ENCODE measurements around the gene CARMIL1. TPM values are rescaled to one million over a fixed set of nuclear protein-coding genes. Genes with fewer than 3 reads are reported as not detected.

Gene CARMIL1
- total RNA-seq, 1 donor from 2014 or later, result 22.5 TPM

GRCh38 chr6:25404091-25404490, 124.9 kb downstream of the CARMIL1 start:
- DNase-seq (ENCODE audit: low read depth), result no peak

GRCh38 chr6:25404693-25405169, 125.6 kb downstream of the CARMIL1 start:
- DNase-seq (ENCODE audit: low read depth), result no peak

GRCh38 chr6:25405442-25405841, 126.3 kb downstream of the CARMIL1 start:
- no peak for DNase-seq (ENCODE audit: low read depth)

DNA sequence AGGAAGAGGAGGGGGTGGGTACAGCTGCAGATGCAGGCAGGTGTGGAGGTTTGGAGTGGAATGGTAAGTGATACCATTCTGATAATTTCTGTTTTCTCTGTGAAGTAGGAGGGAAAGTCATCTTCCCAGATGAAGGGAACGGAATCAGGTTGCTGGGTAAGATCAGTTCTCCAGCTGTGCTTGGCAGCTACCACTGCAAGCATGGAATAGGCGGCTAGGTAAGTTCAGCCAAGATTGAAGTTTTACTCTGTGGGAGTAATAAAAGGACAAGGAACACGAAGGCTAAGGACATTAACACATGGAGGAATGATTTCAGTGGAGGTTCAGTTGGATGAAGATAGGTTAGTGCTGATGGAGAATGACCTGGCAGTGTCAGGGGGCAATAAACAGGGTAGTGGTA, 128.3 kb downstream of the CARMIL1 start:
- no peak for DNase-seq (ENCODE audit: low read depth)

- no peak for DNase-seq (ENCODE audit: low read depth)
Observed at GRCh38 chr6:25410102-25410501, 130.9 kb downstream of the CARMIL1 start.

DNA sequence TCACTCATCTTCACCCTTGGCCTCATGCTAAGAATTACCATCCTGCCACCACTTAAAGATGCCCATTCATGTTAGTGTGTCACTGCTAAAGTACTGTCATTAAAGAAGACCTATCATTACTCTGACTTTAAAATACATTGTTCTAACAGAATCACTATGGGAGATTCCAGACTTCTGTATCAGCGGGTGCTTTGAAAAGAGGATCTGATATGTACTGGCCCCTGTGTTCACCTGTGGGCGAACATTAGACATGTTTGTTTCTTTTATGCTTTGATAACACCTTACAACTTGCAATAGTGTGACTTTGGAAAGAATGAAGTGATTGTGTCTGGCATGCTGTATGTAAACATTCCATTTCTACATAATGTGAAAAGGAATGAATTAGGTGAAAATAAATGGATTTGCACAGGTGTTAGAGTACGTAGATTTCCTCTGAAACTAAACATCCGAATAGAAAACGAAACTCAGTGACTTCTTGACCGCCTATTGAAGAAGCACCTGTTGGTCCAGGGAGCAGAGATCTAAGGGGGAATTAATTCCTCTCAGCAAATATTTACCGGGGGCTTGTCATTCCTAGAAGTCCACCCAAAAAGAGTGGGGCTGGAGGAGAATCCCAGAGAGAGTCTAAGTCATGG, 132.3 kb downstream of the CARMIL1 start:
- no peak for DNase-seq (ENCODE audit: low read depth)

DNA sequence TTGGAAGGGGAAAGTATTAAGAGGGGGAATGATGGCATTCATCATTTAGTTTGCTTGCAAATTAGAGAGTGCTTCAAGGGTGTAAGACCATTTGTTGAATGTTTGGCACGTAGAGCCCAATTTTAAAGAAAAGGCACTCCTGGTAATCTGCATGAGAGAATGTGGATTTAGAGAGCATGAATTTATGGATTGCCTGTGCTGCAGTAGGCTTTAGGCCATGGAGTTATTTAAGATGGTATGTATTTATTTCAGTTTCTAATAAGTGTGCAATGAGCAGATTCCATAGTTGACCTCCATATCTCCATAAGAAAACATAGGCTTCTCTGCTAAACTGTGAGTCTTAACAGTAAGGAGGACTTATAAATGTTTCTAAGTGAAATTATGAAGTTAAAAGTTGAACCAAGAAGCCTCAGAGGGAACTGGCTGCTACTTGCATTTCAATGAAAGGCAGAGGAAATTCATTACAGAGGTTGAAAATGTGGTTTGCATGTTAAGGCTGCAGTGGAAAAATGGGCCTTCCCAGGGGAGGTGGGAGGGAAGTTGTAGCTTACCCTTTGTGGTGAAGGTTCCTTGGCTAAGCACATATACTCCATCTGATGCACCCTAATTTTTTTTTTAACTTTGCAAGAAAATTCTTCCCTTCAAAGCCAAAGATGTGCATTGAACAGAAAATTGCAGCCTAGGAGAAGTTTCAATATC, 134.2 kb downstream of the CARMIL1 start:
- DNase-seq (ENCODE audit: low read depth), result no peak

DNA sequence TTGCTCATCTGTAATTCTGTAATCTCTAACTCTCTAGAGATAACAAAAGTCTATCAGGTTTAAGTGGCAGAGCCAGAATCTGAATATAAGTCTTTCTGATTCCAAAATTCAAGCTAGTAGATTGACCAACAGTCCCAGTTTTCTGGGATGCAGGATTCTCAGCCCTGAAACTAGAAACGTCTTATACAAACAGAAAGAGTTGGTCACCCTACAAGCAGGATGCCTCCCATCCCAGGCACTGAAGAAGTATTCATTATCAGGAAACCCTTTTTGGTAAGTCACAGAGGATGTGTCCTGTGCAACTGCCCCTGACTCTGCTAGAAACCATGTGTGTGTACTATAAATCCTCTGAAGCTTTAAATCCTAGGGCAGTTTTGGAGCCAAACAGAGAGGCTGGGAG, 135.0 kb downstream of the CARMIL1 start:
- no peak for DNase-seq (ENCODE audit: low read depth)

DNA sequence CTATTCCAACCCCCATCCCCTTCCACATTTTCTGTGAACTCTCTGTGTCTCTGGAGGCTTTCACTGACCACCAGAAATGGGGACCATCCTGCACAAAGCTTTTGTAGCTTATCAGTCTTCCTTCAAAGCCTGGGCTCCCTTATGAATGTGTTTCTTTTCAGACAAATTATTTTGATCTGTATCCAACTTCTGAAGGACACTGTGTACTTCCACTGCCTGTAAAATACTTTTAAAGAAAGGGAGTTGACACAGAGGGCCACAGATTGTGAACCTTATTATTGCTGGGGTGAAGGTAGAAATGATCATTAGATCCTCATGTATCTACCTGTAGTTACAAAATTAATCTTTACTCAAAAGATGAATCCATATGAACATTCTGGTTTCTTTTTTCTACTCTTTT, 135.6 kb downstream of the CARMIL1 start:
- DNase-seq (ENCODE audit: low read depth), result no peak

GRCh38 chr6:25415274-25415673, 136.1 kb downstream of the CARMIL1 start:
- DNase-seq (ENCODE audit: low read depth), result no peak

GRCh38 chr6:25415701-25416100, 136.5 kb downstream of the CARMIL1 start:
- no peak for DNase-seq (ENCODE audit: low read depth)

DNA sequence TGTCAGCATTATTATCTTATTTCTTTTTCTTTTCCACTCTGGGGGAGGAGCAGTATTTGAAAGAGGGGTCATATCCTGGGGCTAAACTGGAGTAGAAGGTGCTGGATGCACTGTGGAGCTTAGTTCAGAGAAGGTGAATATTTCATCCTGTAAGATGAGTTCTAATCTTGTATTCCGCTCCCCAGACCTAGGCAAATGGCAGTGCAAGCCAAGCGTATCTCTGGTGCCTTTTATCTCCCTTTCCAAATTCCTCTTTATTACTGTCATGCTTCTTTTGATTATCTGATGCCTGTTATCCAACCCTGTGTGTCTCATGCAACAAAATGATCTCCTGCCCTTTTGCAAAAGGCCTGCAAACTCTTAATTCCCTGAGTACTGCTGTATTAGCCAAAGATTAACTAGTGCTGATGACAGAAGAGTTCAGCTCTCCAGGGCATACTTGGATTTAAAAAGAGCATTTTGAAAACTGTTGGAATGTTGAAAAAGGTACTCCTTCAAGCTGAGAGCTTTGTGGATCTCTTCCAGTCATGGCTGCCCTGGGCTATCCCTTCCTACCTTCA, 138.0 kb downstream of the CARMIL1 start:
- no peak for DNase-seq (ENCODE audit: low read depth)

DNA sequence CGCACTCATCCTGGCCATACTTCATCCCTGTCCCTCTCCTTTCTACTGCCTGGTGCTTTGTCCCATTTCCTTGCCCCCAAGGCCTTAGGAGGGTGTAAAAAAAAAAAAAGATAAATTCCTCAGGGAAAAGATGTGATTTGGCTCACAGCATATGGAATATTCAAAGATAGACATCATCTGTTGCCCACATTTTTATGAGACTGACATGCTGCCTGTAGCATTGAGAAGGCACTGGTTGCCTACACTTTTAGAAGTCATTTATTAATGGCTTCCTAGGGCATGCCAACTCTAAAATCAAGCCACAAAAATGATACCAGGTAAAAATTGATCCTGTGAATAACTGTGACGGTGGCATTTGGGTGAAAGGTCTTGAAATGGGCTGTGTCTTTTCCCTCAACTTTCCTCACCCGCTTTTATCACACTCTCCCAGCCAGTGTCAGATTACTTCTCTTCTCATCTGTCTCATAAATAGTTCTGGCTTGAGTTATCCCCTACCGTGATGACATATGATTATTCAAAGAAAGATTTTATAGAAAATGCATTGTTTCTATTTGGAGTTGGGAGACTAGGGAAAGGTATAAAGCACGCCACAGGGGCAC, 139.4 kb downstream of the CARMIL1 start:
- no peak for DNase-seq (ENCODE audit: low read depth)

GRCh38 chr6:25419879-25420278, 140.7 kb downstream of the CARMIL1 start:
- DNase-seq (ENCODE audit: low read depth), result no peak

DNA sequence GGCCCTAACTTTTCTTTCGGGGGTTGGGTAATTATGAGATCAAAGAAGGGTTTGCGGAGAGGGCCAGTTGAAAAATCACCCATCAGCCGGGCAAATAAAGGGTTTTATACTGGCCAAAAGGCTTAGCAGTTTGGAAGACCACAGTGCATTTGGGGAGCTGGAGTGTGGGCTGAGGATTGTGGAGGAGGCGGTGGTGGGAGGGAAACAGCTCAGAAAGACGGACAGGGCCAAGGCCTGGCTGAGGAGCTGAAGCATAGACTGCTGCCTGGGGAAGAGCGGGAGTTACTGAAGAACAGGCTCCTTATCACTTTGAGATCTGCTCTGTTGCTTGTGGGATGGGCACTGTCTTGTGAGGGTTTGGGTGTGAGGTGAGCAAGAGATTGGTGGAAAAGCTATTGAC, 144.2 kb downstream of the CARMIL1 start:
- DNase-seq (ENCODE audit: low read depth), result no peak

- no peak for DNase-seq (ENCODE audit: low read depth)
Observed at GRCh38 chr6:25424303-25424702, 145.1 kb downstream of the CARMIL1 start.

DNA sequence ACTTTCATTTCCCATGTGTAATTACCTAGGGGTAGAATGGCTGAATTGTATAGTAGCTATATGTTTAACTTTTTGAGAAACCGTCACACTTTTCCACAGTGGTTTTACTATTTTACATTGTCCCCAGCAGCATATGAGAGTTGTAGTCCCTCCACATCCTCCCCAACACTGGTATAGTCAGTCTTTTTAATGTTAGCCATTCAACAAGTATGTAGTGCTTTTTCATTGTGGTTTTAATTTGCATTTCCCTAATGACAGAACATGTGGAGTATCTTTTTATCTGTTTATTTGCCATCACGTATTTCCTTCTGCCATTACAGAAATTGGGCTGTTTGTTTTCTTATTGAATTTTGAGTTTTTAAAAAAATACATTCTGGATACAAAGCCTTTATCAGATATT, 148.4 kb downstream of the CARMIL1 start:
- DNase-seq (ENCODE audit: low read depth), result no peak

GRCh38 chr6:25428758-25429317, 149.7 kb downstream of the CARMIL1 start:
- no peak for DNase-seq (ENCODE audit: low read depth)

GRCh38 chr6:25431306-25431974, 152.3 kb downstream of the CARMIL1 start:
- no peak for DNase-seq (ENCODE audit: low read depth)

GRCh38 chr6:25431975-25432307, 152.8 kb downstream of the CARMIL1 start:
- no peak for DNase-seq (ENCODE audit: low read depth)

DNA sequence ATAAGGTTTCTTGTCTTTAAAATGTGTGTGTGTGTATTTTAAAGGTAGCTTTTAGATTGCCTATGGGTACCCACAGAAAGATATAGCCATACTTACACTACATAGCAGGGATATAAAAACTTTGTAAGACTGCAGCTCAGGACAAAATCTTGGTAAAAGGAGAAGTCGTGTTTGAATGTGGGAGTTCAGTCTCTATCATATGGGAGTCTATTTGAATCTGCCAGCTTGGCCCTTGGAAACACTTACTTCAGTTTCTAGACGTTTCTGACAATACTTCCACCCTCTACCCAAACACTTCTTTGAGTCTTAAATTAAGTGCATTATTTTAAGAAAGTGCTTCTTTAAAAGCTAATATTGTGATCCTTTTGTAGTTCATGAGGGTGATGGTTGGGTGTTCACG, 155.7 kb downstream of the CARMIL1 start:
- no peak for DNase-seq (ENCODE audit: low read depth)

Measured in myocyte (in vitro differentiated cells).